K562 (cell line): Measurements from ENCODE around the gene NEK1. TPM values are rescaled to one million over a fixed set of nuclear protein-coding genes. Genes with fewer than 3 reads are reported as not detected.

Experiments
- BRD9 ChIP-seq: fragments of 450-650 bp; IDR thresholded peaks from 2 replicates; pipeline ENCODE4 v1.6.1; 2018; ENCODE audit warnings: low read depth; ENCODE audit not compliant: partially characterized antibody
- CBFA2T3 ChIP-seq: fragments of 450-650 bp; IDR thresholded peaks from 2 replicates; pipeline ENCODE4 v1.6.1; 2017
- DPF2 ChIP-seq: fragments of 450-650 bp; IDR thresholded peaks from 2 replicates; pipeline ENCODE4 v1.6.1; 2016
- ELF1 ChIP-seq: fragments of 200-800 bp; sonication (Bioruptor generic); IDR thresholded peaks from 2 replicates; pipeline ENCODE4 v1.6.1; 2016; ENCODE audit warnings: missing genetic modification characterization, missing compliant biosample characterization
- GABPA ChIP-seq: fragments of 200-800 bp; sonication (Bioruptor generic); conservative IDR thresholded peaks from 2 replicates; pipeline ENCODE4 v1.6.1; 2016; ENCODE audit warnings: low read depth, missing genetic modification characterization, missing compliant biosample characterization
- KLF1 ChIP-seq: fragments of 450-650 bp; IDR thresholded peaks from 2 replicates; pipeline ENCODE4 v1.6.1; 2016; ENCODE audit warnings: missing genetic modification characterization, missing compliant biosample characterization
- LCOR ChIP-seq: sonication (generic); formaldehyde crosslinking; IDR thresholded peaks from 2 replicates; pipeline ENCODE4 v1.8.0; 2022; ENCODE audit warnings: mild to moderate bottlenecking, missing genetic modification reagents
- NFYB ChIP-seq: IDR thresholded peaks from 2 replicates; pipeline ENCODE4 v1.6.1; 2011; ENCODE audit warnings: mild to moderate bottlenecking, moderate library complexity; ENCODE audit not compliant: insufficient read length; ENCODE audit errors: extremely low read depth
- PTBP1 ChIP-seq: fragments of 200-400 bp; formaldehyde crosslinking; IDR thresholded peaks from 2 replicates; pipeline ENCODE4 v1.6.1; 2017; ENCODE audit warnings: low read depth, low read length
- RCOR1 ChIP-seq, 2 experiments: IDR thresholded peaks; 2 replicates each; pipeline ENCODE4 v1.6.1; 2012; ENCODE audit warnings: low read depth in 2 of 2, low read length in 2 of 2, borderline replicate concordance in 1 of 2, improper control_type of control experiment in 1 of 2
- SMARCA5 ChIP-seq: fragments of 450-650 bp; IDR thresholded peaks from 2 replicates; pipeline ENCODE4 v1.6.1; 2016
- U2AF1 ChIP-seq: fragments of 200-400 bp; formaldehyde crosslinking; optimal IDR thresholded peaks from 2 replicates; pipeline ENCODE3; 2017; ENCODE audit warnings: mild to moderate bottlenecking, low read depth, low read length, moderate library complexity
- ZNF143 ChIP-seq: sonication (generic); formaldehyde crosslinking; IDR thresholded peaks from 2 replicates; pipeline ENCODE4 v1.9.0; 2022; ENCODE audit warnings: mild to moderate bottlenecking, missing genetic modification reagents
- ZNF717 ChIP-seq: fragments of 250-450 bp; sonication (Bioruptor Pico); IDR thresholded peaks from 2 replicates; pipeline ENCODE4 v1.5.0; 2021
- ZNF79 ChIP-seq: fragments of 250-450 bp; sonication (Bioruptor Pico); IDR thresholded peaks from 2 replicates; pipeline ENCODE4 v1.4.0; 2020; ENCODE audit warnings: low read depth, mild to moderate bottlenecking, moderate library complexity
- polyA plus RNA-seq, 8 experiments: library from polyadenylated mRNA; depleted of rRNA in 4 of 8; stranded (reverse) in 5 of 8; unstranded in 3 of 8; fragments of >200 nt; fragmentation: Nextera tagmentation in 2 of 8; fragmentation: Illumina TruSeq in 1 of 8; extraction: Ambion mirVana in 2 of 8; extraction: Trizol in 1 of 8; gene quantifications; 2 replicates each; pipeline versions ENCODE4 v1.2.1 to v1.2.3, GENCODE V29; 2011 to 2014; ENCODE audit warnings: inconsistent platforms in 1 of 8, missing spikeins in 1 of 8
- total RNA-seq, 7 experiments: library from RNA; depleted of rRNA in 6 of 7; stranded (reverse); fragments of >200 nt in 6 of 7; fragmentation: Illumina TruSeq in 2 of 7; extraction: Trizol in 2 of 7; gene quantifications; 2 replicates each; pipeline versions ENCODE4 v1.2.1 to v1.2.3, GENCODE V29; 2011 to 2021; ENCODE audit warnings: low replicate concordance in 1 of 7
- TF ChIP-seq, protein P1 (sequence below): fragments of 250-450 bp; sonication (Bioruptor Pico); IDR thresholded peaks from 2 replicates; pipeline ENCODE4 v1.9.0; 2021; ENCODE audit warnings: mild to moderate bottlenecking, inconsistent platforms
- TF ChIP-seq, protein P2 (sequence below): fragments of 250-450 bp; sonication (Bioruptor Pico); IDR thresholded peaks from 2 replicates; pipeline ENCODE4 v1.8.0; 2022; ENCODE audit warnings: inconsistent platforms, mild to moderate bottlenecking, moderate library complexity, borderline replicate concordance
- TF ChIP-seq, protein P3 (sequence below): fragments of 250-450 bp; sonication (Bioruptor Pico); IDR thresholded peaks from 2 replicates; pipeline ENCODE4 v1.5.0; 2021
- TF ChIP-seq, protein P4 (sequence below): fragments of 450-650 bp; formaldehyde crosslinking; IDR thresholded peaks from 2 replicates; pipeline ENCODE4 v1.4.0; 2020; ENCODE audit warnings: mild to moderate bottlenecking
- TF ChIP-seq, protein P5 (sequence below): fragments of 150-350 bp; conservative IDR thresholded peaks from 2 replicates; pipeline ENCODE4 v1.6.1; 2014; ENCODE audit warnings: low read length

The NEK1 gene
- total and polyA plus RNA-seq, 9 of the 15 experiments (the other 6 are each of a cell fraction or from before 2014, with no cell fraction given) = 6.2 to 15.7 (median 10.3) TPM

DNA sequence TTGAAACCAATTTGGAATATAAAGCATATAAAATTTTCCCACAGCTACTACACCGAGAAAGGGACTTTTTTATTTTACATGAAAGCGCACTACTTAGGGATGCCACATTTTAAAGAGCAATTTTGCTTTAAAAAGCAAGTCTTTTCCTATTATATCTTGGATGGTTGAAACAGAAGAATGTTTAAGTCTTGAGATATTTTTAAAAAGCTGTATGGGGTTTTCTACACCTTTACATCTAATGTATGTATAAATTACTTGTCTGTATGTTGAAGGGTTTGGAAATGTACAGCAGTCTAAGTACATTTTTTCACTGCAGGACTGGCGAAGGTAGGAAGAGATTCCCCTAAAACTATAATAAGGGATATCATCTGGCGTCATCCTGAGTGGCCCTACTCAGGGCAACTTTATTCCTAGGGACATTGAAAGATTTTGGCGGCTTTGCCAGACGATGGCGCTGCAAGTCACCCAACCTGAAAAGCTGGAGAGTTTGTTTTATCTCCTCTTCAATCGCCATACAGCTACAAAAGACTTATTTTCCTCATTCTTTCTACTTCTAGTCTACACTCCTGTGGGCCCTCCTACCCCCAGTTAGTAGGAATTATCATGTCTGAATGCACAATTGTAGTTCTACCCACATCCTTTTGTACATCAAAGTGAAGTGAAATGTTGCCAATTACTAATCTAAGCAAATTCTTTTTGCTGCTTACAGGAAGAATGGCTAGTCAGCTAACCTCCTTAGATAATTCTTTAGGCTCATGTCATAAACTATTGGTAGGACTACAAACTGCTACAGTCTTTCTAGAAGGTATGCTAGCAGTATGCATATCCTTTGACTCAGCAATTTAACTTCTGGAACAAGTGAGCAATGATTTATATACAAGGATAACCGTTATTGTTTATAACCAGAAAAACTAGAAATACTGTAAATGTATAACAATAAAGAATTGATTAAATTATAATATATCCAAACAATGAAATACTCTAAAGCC is 782 bp upstream of the NEK1 start (continued):
- TF ChIP-seq, protein P1, sequence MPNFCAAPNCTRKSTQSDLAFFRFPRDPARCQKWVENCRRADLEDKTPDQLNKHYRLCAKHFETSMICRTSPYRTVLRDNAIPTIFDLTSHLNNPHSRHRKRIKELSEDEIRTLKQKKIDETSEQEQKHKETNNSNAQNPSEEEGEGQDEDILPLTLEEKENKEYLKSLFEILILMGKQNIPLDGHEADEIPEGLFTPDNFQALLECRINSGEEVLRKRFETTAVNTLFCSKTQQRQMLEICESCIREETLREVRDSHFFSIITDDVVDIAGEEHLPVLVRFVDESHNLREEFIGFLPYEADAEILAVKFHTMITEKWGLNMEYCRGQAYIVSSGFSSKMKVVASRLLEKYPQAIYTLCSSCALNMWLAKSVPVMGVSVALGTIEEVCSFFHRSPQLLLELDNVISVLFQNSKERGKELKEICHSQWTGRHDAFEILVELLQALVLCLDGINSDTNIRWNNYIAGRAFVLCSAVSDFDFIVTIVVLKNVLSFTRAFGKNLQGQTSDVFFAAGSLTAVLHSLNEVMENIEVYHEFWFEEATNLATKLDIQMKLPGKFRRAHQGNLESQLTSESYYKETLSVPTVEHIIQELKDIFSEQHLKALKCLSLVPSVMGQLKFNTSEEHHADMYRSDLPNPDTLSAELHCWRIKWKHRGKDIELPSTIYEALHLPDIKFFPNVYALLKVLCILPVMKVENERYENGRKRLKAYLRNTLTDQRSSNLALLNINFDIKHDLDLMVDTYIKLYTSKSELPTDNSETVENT (CRISPR knock-in tag) = no peak
- TF ChIP-seq, protein P2, sequence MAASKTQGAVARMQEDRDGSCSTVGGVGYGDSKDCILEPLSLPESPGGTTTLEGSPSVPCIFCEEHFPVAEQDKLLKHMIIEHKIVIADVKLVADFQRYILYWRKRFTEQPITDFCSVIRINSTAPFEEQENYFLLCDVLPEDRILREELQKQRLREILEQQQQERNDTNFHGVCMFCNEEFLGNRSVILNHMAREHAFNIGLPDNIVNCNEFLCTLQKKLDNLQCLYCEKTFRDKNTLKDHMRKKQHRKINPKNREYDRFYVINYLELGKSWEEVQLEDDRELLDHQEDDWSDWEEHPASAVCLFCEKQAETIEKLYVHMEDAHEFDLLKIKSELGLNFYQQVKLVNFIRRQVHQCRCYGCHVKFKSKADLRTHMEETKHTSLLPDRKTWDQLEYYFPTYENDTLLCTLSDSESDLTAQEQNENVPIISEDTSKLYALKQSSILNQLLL (CRISPR knock-in tag) = no peak
- TF ChIP-seq LCOR (CRISPR knock-in tag) (no peak; the same call in 1 of the 2 replicates), RCOR1 (IDR thresholded peaks at IDR 0.05; ENCODE audit: borderline replicate concordance in 1 of 2, low read depth in 2 of 2, low read length in 2 of 2) (peak in 1 of 2 experiments; percentile 54; a peak in 1 of 4 replicates), ELF1 (tag) (no peak), CBFA2T3 (no peak), KLF1 (tag) (no peak), NFYB (no peak), SMARCA5 (no peak), GABPA (tag) (no peak), ZNF143 (CRISPR knock-in tag) (no peak), BRD9 (peak; percentile 85), U2AF1 (no peak), PTBP1 (no peak), ZNF717 (CRISPR knock-in tag) (no peak), ZNF79 (no peak), DPF2 (0 out of 2 replicates have a peak, but pooled peaks have one; percentile 45)
- TF ChIP-seq, protein P3, sequence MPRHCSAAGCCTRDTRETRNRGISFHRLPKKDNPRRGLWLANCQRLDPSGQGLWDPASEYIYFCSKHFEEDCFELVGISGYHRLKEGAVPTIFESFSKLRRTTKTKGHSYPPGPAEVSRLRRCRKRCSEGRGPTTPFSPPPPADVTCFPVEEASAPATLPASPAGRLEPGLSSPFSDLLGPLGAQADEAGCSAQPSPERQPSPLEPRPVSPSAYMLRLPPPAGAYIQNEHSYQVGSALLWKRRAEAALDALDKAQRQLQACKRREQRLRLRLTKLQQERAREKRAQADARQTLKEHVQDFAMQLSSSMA (CRISPR knock-in tag) = no peak
- TF ChIP-seq, protein P4, sequence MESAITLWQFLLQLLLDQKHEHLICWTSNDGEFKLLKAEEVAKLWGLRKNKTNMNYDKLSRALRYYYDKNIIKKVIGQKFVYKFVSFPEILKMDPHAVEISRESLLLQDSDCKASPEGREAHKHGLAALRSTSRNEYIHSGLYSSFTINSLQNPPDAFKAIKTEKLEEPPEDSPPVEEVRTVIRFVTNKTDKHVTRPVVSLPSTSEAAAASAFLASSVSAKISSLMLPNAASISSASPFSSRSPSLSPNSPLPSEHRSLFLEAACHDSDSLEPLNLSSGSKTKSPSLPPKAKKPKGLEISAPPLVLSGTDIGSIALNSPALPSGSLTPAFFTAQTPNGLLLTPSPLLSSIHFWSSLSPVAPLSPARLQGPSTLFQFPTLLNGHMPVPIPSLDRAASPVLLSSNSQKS (CRISPR knock-in tag) = no peak
- TF ChIP-seq, protein P5, sequence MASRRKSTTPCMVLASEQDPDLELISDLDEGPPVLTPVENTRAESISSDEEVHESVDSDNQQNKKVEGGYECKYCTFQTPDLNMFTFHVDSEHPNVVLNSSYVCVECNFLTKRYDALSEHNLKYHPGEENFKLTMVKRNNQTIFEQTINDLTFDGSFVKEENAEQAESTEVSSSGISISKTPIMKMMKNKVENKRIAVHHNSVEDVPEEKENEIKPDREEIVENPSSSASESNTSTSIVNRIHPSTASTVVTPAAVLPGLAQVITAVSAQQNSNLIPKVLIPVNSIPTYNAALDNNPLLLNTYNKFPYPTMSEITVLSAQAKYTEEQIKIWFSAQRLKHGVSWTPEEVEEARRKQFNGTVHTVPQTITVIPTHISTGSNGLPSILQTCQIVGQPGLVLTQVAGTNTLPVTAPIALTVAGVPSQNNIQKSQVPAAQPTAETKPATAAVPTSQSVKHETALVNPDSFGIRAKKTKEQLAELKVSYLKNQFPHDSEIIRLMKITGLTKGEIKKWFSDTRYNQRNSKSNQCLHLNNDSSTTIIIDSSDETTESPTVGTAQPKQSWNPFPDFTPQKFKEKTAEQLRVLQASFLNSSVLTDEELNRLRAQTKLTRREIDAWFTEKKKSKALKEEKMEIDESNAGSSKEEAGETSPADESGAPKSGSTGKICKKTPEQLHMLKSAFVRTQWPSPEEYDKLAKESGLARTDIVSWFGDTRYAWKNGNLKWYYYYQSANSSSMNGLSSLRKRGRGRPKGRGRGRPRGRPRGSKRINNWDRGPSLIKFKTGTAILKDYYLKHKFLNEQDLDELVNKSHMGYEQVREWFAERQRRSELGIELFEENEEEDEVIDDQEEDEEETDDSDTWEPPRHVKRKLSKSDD = no peak
